DOHH2 (cell line): Measurements from ENCODE around the gene VANGL1.

Experiments used
- H3F3A ChIP-seq: fragments of 200-600 bp; sonication (generic), shearing (Covaris generic); 2 replicates; pipeline ENCODE4 v1.6.0; 2016; ENCODE audit warnings: antibody characterized with exemption, mild to moderate bottlenecking; ENCODE audit not compliant: control insufficient read depth, insufficient read depth
- H3K27ac ChIP-seq: fragments of 200-600 bp; sonication (generic); 2 replicates; pipeline ENCODE4 v1.5.1; 2014; ENCODE audit warnings: low read depth, mild to moderate bottlenecking, low read length, moderate library complexity
- H3K27me3 ChIP-seq: fragments of 200-600 bp; sonication (generic); 2 replicates; pipeline ENCODE4 v1.6.1; 2014; ENCODE audit warnings: mild to moderate bottlenecking, low read length, mixed read lengths; ENCODE audit not compliant: control insufficient read depth
- H3K36me3 ChIP-seq: fragments of 200-600 bp; sonication (generic); 2 replicates; pipeline ENCODE4 v1.6.1; 2014; ENCODE audit warnings: mild to moderate bottlenecking, low read length, moderate library complexity, mixed read lengths; ENCODE audit not compliant: control insufficient read depth
- H3K4me1 ChIP-seq: fragments of 200-600 bp; sonication (generic); 2 replicates; pipeline ENCODE4 v1.6.1; 2014; ENCODE audit warnings: mild to moderate bottlenecking, low read length, mixed read lengths; ENCODE audit not compliant: control insufficient read depth
- H3K4me2 ChIP-seq: fragments of 200-600 bp; sonication (generic); 2 replicates; pipeline ENCODE4 v1.6.0; 2014; ENCODE audit warnings: mild to moderate bottlenecking, low read length, moderate library complexity
- H3K4me3 ChIP-seq: fragments of 200-600 bp; sonication (generic); 2 replicates; pipeline ENCODE4 v1.5.1; 2014; ENCODE audit warnings: mild to moderate bottlenecking, low read length, mixed read lengths
- H3K79me2 ChIP-seq: fragments of 200-600 bp; sonication (generic); 2 replicates; pipeline ENCODE4 v1.6.1; 2014; ENCODE audit warnings: mild to moderate bottlenecking, low read length, mixed read lengths; ENCODE audit not compliant: control insufficient read depth
- H3K9me2 ChIP-seq: fragments of 200-600 bp; sonication (generic); replicated peaks from 2 replicates; pipeline ENCODE4 v1.6.1; 2014; ENCODE audit warnings: mild to moderate bottlenecking, low read length, mixed read lengths; ENCODE audit not compliant: control insufficient read depth
- H3K9me3 ChIP-seq: fragments of 200-600 bp; sonication (generic); 2 replicates; pipeline ENCODE4 v1.6.1; 2014; ENCODE audit warnings: antibody characterized with exemption, low read length, mixed read lengths; ENCODE audit not compliant: control insufficient read depth, insufficient read depth
- H4K20me1 ChIP-seq: fragments of 200-600 bp; sonication (generic); 2 replicates; pipeline ENCODE4 v1.6.0; 2014; ENCODE audit warnings: low read depth, mild to moderate bottlenecking, antibody characterized with exemption, low read length, moderate library complexity; ENCODE audit not compliant: control insufficient read depth, insufficient read depth
- CTCF ChIP-seq: fragments of 200-600 bp; sonication (generic); IDR thresholded peaks from one replicate; pipeline ENCODE4 v1.5.1; 2014; ENCODE audit warnings: antibody characterized with exemption, mild to moderate bottlenecking, low read depth, low read length; ENCODE audit not compliant: poor library complexity, severe bottlenecking
- EZH2phosphoT487 ChIP-seq: fragments of 200-600 bp; sonication (generic); IDR thresholded peaks from 2 replicates; pipeline ENCODE4 v1.6.1; 2017; ENCODE audit warnings: borderline replicate concordance, mild to moderate bottlenecking, antibody characterized with exemption, low read length, moderate library complexity, mixed read lengths

Gene VANGL1

GRCh38 chr1:115702959-115703358 is 61.2 kb downstream of the VANGL1 start:
- Histone ChIP-seq H3K4me1 (no peaks in the 10 kb centered on the region), H3K9me3 (no peaks in the 10 kb centered on the region), H3K36me3 (no peaks in the 10 kb centered on the region), H3K27me3 (peaks cover 7% of the 10 kb centered on the region; the same call in 1 of the 2 replicates), H3K27ac (no peak overlapping the region), H4K20me1 (no peaks in the 10 kb centered on the region), H3K4me3 (no peak overlapping the region), H3K9me2 (no peaks in the 10 kb centered on the region), H3F3A (no peaks in the 10 kb centered on the region), H3K79me2 (no peaks in the 10 kb centered on the region), H3K4me2 (no peak overlapping the region)
- TF ChIP-seq CTCF (no peak), EZH2phosphoT487 (no peak)

- no peaks in the 10 kb centered on the region for H3K9me3 ChIP-seq
- TF ChIP-seq CTCF, result no peak
- TF ChIP-seq EZH2phosphoT487, result no peak
These were observed 63.5 kb downstream of the VANGL1 start for GRCh38 chr1:115705085-115705951.

GRCh38 chr1:115705963-115706362 is 64.2 kb downstream of the VANGL1 start:
- Histone ChIP-seq H3K79me2 (no peaks in the 10 kb centered on the region), H3K9me3 (no peaks in the 10 kb centered on the region), H3K4me2 (no peak overlapping the region), H3K4me3 (no peak overlapping the region), H3K27ac (no peak overlapping the region), H3K4me1 (no peaks in the 10 kb centered on the region), H4K20me1 (no peaks in the 10 kb centered on the region), H3K36me3 (no peaks in the 10 kb centered on the region), H3F3A (no peaks in the 10 kb centered on the region), H3K9me2 (no peaks in the 10 kb centered on the region), H3K27me3 (peaks cover 11% of the 10 kb centered on the region; the same call in 1 of the 2 replicates)
- TF ChIP-seq EZH2phosphoT487, result no peak
- TF ChIP-seq CTCF, result no peak

More at GRCh38 chr1:115705085-115705951, 63.5 kb downstream of the VANGL1 start:
- Histone ChIP-seq H3K36me3 (no peaks in the 10 kb centered on the region), H3K4me1 (no peaks in the 10 kb centered on the region), H3K4me3 (no peak overlapping the region), H3K27ac (no peak overlapping the region), H3F3A (no peaks in the 10 kb centered on the region), H3K27me3 (peaks cover 12% of the 10 kb centered on the region; the same call in 1 of the 2 replicates), H4K20me1 (no peaks in the 10 kb centered on the region), H3K9me2 (no peaks in the 10 kb centered on the region), H3K4me2 (no peak overlapping the region), H3K79me2 (no peaks in the 10 kb centered on the region)
